CD14-positive monocyte (primary cell): ENCODE data around the gene FRAS1. TPM values are rescaled to one million over a fixed set of nuclear protein-coding genes. Genes with fewer than 3 reads are reported as not detected.
"Not testable (repeated sequence)": the region's sequence is repeated elsewhere in the genome, so short reads cannot be mapped to it uniquely, and the experiment has no call there.

Source experiments
- DNase-seq, 3 donors: peaks; one replicate each; pipeline ENCODE4 v3.0.0-alpha.2; 2011 to 2022
- H2AFZ ChIP-seq: 2 replicates; pipeline ENCODE4 v1.6.0; 2012; ENCODE audit warnings: mild to moderate bottlenecking, low read depth, low read length, inconsistent platforms; ENCODE audit not compliant: insufficient read depth, poor library complexity, severe bottlenecking
- H3K27ac ChIP-seq, 2 donors: 1 replicate in 1 of 2; 2 replicates in 1 of 2; pipeline ENCODE4 v1.5.1; 2012 to 2013; ENCODE audit warnings: low read length in 2 of 2, control low read depth in 1 of 2, inconsistent platforms in 1 of 2, low read depth in 1 of 2, mild to moderate bottlenecking in 1 of 2
- H3K27me3 ChIP-seq, 2 donors: one replicate each; pipeline versions ENCODE4 v1.6.0 to v1.6.1; 2011 to 2013; ENCODE audit warnings: low read length in 2 of 2; ENCODE audit not compliant: control insufficient read depth in 2 of 2, insufficient read depth in 2 of 2
- H3K36me3 ChIP-seq, 2 donors: replicated peaks in 1 of 2; 1 replicate in 1 of 2; 2 replicates in 1 of 2; pipeline versions ENCODE4 v1.5.1 to v1.6.1; 2012 to 2013; ENCODE audit warnings: low read length in 2 of 2, control low read depth in 1 of 2, inconsistent platforms in 1 of 2, mild to moderate bottlenecking in 1 of 2; ENCODE audit not compliant: insufficient read depth in 2 of 2, control insufficient read depth in 1 of 2
- H3K4me1 ChIP-seq, 2 donors: 1 replicate in 1 of 2; 2 replicates in 1 of 2; pipeline versions ENCODE4 v1.5.1 to v1.6.1; 2012 to 2013; ENCODE audit warnings: low read length in 2 of 2, control low read depth in 1 of 2, inconsistent platforms in 1 of 2, mild to moderate bottlenecking in 1 of 2, moderate library complexity in 1 of 2; ENCODE audit not compliant: insufficient read depth in 2 of 2, control insufficient read depth in 1 of 2
- H3K4me2 ChIP-seq: replicated peaks from 2 replicates; pipeline ENCODE3; 2012; ENCODE audit warnings: low read length, moderate library complexity, mild to moderate bottlenecking; ENCODE audit not compliant: poor library complexity, severe bottlenecking; ENCODE audit errors: extremely low read depth
- H3K4me3 ChIP-seq, 3 experiments: fragments of 200-600 bp in 1 of 3; sonication (generic) in 1 of 3; replicated peaks in 1 of 3; 1 replicate in 2 of 3; 2 replicates in 1 of 3; pipeline ENCODE4 v1.5.1; 2011 to 2013; ENCODE audit warnings: low read length in 3 of 3, mild to moderate bottlenecking in 3 of 3, control low read depth in 2 of 3, low read depth in 2 of 3, inconsistent platforms in 1 of 3, moderate library complexity in 1 of 3
- H3K79me2 ChIP-seq: 2 replicates; pipeline ENCODE4 v1.6.0; 2012; ENCODE audit warnings: mild to moderate bottlenecking, control low read depth, inconsistent platforms, low read length, moderate library complexity; ENCODE audit not compliant: insufficient read depth
- H3K9ac ChIP-seq: 2 replicates; pipeline ENCODE4 v1.6.0; 2017; ENCODE audit warnings: low read length, mild to moderate bottlenecking; ENCODE audit not compliant: insufficient read depth, poor library complexity, severe bottlenecking
- H3K9me3 ChIP-seq, 2 donors: replicated peaks in 1 of 2; 1 replicate in 1 of 2; 2 replicates in 1 of 2; pipeline versions ENCODE4 v1.5.1 to v1.6.1; 2012 to 2013; ENCODE audit warnings: low read length in 2 of 2, control low read depth in 1 of 2; ENCODE audit not compliant: control insufficient read depth in 1 of 2, insufficient read depth in 1 of 2
- H4K20me1 ChIP-seq: 2 replicates; pipeline ENCODE4 v1.6.0; 2012; ENCODE audit warnings: mild to moderate bottlenecking, low read length, control low read depth, moderate library complexity; ENCODE audit not compliant: insufficient read depth
- H3K27ac Mint-ChIP-seq, 7 donors: one replicate each; pipeline ENCODE4 v1.8.0; 2020; ENCODE audit warnings: mild to moderate bottlenecking in 7 of 7, mixed read lengths in 7 of 7, moderate library complexity in 6 of 7, inconsistent platforms in 2 of 7
- H3K27me3 Mint-ChIP-seq, 3 donors: one replicate each; pipeline ENCODE4 v1.8.0; 2021 to 2022; ENCODE audit warnings: low read depth in 3 of 3, mild to moderate bottlenecking in 3 of 3, mixed read lengths in 3 of 3, moderate library complexity in 3 of 3, inconsistent platforms in 1 of 3
- H3K36me3 Mint-ChIP-seq, 2 donors: one replicate each; pipeline ENCODE4 v1.8.0; 2020; ENCODE audit warnings: mixed read lengths in 2 of 2, inconsistent platforms in 1 of 2, mild to moderate bottlenecking in 1 of 2
- H3K4me1 Mint-ChIP-seq: one replicate; pipeline ENCODE4 v1.8.0; 2020; ENCODE audit warnings: mild to moderate bottlenecking, mixed read lengths
- H3K4me3 Mint-ChIP-seq, 2 donors: one replicate each; pipeline ENCODE4 v1.8.0; 2020; ENCODE audit warnings: mild to moderate bottlenecking in 2 of 2, mixed read lengths in 2 of 2, moderate library complexity in 1 of 2
- H3K9me3 Mint-ChIP-seq, 7 donors: one replicate each; pipeline ENCODE4 v1.8.0; 2020 to 2022; ENCODE audit warnings: mixed read lengths in 7 of 7, mild to moderate bottlenecking in 6 of 7, moderate library complexity in 6 of 7, inconsistent platforms in 2 of 7
- WGBS: methylation state at CpG from one replicate; pipeline ENCODE4 v1.1.5; 2013; ENCODE audit warnings: missing lambda C conversion rate; ENCODE audit not compliant: insufficient coverage; 5-methylcytosine and 5-hydroxymethylcytosine counted together
- intact Hi-C, 2 donors: fragments of 100-400 bp; cut with micrococcal nuclease; formaldehyde crosslinking; loops; one replicate each; pipeline versions ENCODE4 v1.15.0 to v1.15.1; 2023
- polyA plus RNA-seq, 3 donors: library from polyadenylated mRNA; depleted of rRNA in 1 of 3; unstranded in 2 of 3; stranded (reverse) in 1 of 3; fragments of 300-500 nt in 2 of 3; fragments of >200 nt in 1 of 3; fragmentation: Illumina TruSeq in 2 of 3; gene quantifications; 1 replicate in 2 of 3; 2 replicates in 1 of 3; pipeline ENCODE4 v1.2.3, GENCODE V29; 2012 to 2021
- TF ChIP-seq, protein P1 (sequence below): fragments of 200-600 bp; IDR thresholded peaks from one replicate; pipeline ENCODE4 v1.8.0; 2022; ENCODE audit warnings: antibody characterized with exemption, mild to moderate bottlenecking

The FRAS1 gene
- polyA plus RNA-seq, 3 donors = not detected

DNA sequence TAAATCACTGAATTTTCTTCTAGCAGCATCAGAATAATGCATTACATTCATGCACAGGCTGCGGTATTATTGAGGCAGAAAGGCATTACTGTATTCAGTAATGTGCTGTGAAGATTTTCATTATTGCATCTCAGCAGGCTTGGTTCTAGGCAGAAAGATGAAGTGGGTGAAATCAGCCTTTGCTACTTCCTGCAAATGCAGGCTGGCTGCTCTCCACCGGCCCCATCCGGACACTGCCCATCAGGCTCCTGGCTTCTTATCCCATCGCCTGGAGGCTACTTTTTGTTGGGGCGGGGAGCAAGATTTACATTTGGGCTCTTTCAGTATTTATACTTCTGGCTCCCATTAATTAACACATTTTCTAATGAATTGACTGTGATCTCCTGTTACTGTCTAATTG is 117.8 kb downstream of the FRAS1 start:
- no peak overlapping the region for H3K4me2 ChIP-seq
- peaks cover 0 to 2% of the 10 kb centered on the region in 2 donors for H3K9me3 ChIP-seq
- no peak overlapping the region for H2AFZ ChIP-seq
- Mint-ChIP-seq H3K4me3 (no peak overlapping the region), H3K27ac (no peak overlapping the region), H3K27me3 (peaks cover 0 to 2% (median 0%) of the 10 kb centered on the region in 3 donors), H3K4me1 (no peaks in the 10 kb centered on the region), H3K9me3 (peaks cover 0 to 4% (median 1%) of the 10 kb centered on the region in 7 donors), H3K36me3 (no peaks in the 10 kb centered on the region)
- TF ChIP-seq, protein P1, sequence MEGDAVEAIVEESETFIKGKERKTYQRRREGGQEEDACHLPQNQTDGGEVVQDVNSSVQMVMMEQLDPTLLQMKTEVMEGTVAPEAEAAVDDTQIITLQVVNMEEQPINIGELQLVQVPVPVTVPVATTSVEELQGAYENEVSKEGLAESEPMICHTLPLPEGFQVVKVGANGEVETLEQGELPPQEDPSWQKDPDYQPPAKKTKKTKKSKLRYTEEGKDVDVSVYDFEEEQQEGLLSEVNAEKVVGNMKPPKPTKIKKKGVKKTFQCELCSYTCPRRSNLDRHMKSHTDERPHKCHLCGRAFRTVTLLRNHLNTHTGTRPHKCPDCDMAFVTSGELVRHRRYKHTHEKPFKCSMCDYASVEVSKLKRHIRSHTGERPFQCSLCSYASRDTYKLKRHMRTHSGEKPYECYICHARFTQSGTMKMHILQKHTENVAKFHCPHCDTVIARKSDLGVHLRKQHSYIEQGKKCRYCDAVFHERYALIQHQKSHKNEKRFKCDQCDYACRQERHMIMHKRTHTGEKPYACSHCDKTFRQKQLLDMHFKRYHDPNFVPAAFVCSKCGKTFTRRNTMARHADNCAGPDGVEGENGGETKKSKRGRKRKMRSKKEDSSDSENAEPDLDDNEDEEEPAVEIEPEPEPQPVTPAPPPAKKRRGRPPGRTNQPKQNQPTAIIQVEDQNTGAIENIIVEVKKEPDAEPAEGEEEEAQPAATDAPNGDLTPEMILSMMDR = no peak
- no peak overlapping the region for H3K27ac ChIP-seq
- no peak for DNase-seq
- intact Hi-C loops = no loop called here
- H3K4me1 ChIP-seq = no peaks in the 10 kb centered on the region
- no peak overlapping the region for H3K9ac ChIP-seq
- H3K4me3 ChIP-seq = no peak overlapping the region
- H3K79me2 ChIP-seq = no peaks in the 10 kb centered on the region
- H3K27me3 ChIP-seq = no peaks in the 10 kb centered on the region
- no peaks in the 10 kb centered on the region for H3K36me3 ChIP-seq
- 76% methylated on average over 4 of the region's 5 CpGs for WGBS
- no peaks in the 10 kb centered on the region for H4K20me1 ChIP-seq

- WGBS = 86% methylated on average over 1 of the region's 2 CpGs
- TF ChIP-seq, protein P1 = no peak
- Histone ChIP-seq H4K20me1 (no peaks in the 10 kb centered on the region), H3K27ac (no peak overlapping the region), H3K36me3 (no peaks in the 10 kb centered on the region), H3K9me3 (peaks cover 0 to 4% of the 10 kb centered on the region in 2 donors), H3K4me3 (no peak overlapping the region), H3K9ac (no peak overlapping the region), H3K4me1 (no peaks in the 10 kb centered on the region), H3K79me2 (no peaks in the 10 kb centered on the region), H3K4me2 (no peak overlapping the region), H2AFZ (no peak overlapping the region), H3K27me3 (no peaks in the 10 kb centered on the region)
- intact Hi-C loops = no loop called here
- Mint-ChIP-seq H3K9me3 (peaks cover 0 to 10% (median 7%) of the 10 kb centered on the region in 7 donors), H3K27me3 (peaks cover 0 to 2% (median 0%) of the 10 kb centered on the region in 3 donors), H3K4me3 (no peak overlapping the region), H3K4me1 (no peaks in the 10 kb centered on the region), H3K27ac (no peak overlapping the region), H3K36me3 (no peaks in the 10 kb centered on the region)
- no peak for DNase-seq
These were observed 122.1 kb downstream of the FRAS1 start for GRCh38 chr4:78179196-78179595.

DNA sequence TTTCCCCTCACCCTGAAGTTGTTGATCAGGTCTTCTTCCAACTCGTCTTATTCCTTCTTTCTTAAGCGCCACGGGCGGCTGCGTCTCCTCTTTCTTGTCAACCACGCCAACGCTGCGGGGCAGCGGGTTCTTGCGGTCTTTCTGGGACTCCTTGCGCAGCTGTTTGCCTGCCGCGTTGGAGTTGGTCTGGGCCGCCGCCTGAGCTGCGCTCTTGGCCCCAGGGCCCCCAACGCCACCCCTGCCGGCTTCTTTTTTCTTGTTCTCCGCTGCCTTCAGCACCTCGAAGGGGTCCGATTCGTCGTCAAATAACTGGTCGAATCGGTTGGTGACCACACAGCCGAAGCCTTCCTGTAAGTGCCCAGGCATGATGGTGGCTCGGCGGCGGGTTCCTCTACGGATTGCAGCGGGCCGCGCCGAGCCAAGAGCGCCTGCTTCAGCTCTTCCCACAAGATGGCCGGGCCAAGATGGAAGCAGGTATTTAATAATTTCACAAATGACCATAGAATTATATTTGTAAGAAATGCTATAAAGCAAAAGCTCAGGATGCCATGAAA is 124.6 kb downstream of the FRAS1 start:
- H3K9me3 Mint-ChIP-seq = peaks cover 0 to 10% (median 6%) of the 10 kb centered on the region in 7 donors
- H3K27ac Mint-ChIP-seq, H3K27me3 Mint-ChIP-seq, H3K9me3 ChIP-seq, H3K27me3 ChIP-seq, H3K4me1 ChIP-seq, H3K27ac ChIP-seq, H2AFZ ChIP-seq, H3K4me2 ChIP-seq, H3K4me3 ChIP-seq, DNase-seq, H3K4me1 Mint-ChIP-seq, H4K20me1 ChIP-seq, H3K79me2 ChIP-seq, H3K9ac ChIP-seq, H3K4me3 Mint-ChIP-seq, H3K36me3 ChIP-seq, intact Hi-C loops, H3K36me3 Mint-ChIP-seq: not testable (repeated sequence)
- 97% methylated on average over 30 of the region's 36 CpGs for WGBS
